Renal cortex interstitium (tissue), 11 donors: ENCODE results near the gene ZFR. TPM values are rescaled to one million over a fixed set of nuclear protein-coding genes. Genes with fewer than 3 reads are reported as not detected.
"Not testable (repeated sequence)": the region's sequence is repeated elsewhere in the genome, so short reads cannot be mapped to it uniquely, and the experiment has no call there.

ENCODE experiments used
- DNase-seq, 11 donors: peaks; one replicate each; pipeline ENCODE4 v3.0.0-alpha.2; 2013; ENCODE audit warnings: low read depth in 9 of 11, low spot score in 4 of 11; ENCODE audit errors: extremely low read depth in 1 of 11
- polyA plus RNA-seq, 3 donors: library from polyadenylated mRNA; unstranded; fragments of 120-200 nt; gene quantifications; one replicate each; pipeline ENCODE4 v1.2.1, GENCODE V29; 2013; ENCODE audit not compliant: insufficient read length in 3 of 3

Gene ZFR
- polyA plus RNA-seq, 3 donors: 116 to 130 (median 119) TPM

GRCh38 chr5:32332966-32333365 is 111.6 kb downstream of the ZFR start:
- no peak for DNase-seq

- no peak for DNase-seq
These were observed 112.2 kb downstream of the ZFR start for GRCh38 chr5:32332361-32332760.

- DNase-seq: no peak
These were observed 112.6 kb downstream of the ZFR start for GRCh38 chr5:32331935-32332274.

- DNase-seq: peak in 2 of 11 donors; percentile 32 to 35
These were observed 113.2 kb downstream of the ZFR start for GRCh38 chr5:32331217-32331934.

GRCh38 chr5:32330126-32330971 is 114.2 kb downstream of the ZFR start:
- DNase-seq: no peak

- DNase-seq: peak in 1 of 11 donors; percentile 21
These were observed 115.1 kb downstream of the ZFR start for GRCh38 chr5:32329395-32329834.

GRCh38 chr5:32326216-32326772 is 118.2 kb downstream of the ZFR start:
- DNase-seq: no peak

- DNase-seq: no peak
These were observed 118.9 kb downstream of the ZFR start for GRCh38 chr5:32325616-32326015.

GRCh38 chr5:32325062-32325461 is 119.5 kb downstream of the ZFR start:
- DNase-seq: no peak

- DNase-seq: no peak
These were observed 120.8 kb downstream of the ZFR start for GRCh38 chr5:32323741-32324140.

GRCh38 chr5:32322882-32323281 is 121.7 kb downstream of the ZFR start:
- DNase-seq: no peak

GRCh38 chr5:32321787-32322186 is 122.8 kb downstream of the ZFR start:
- DNase-seq: not testable (repeated sequence)

- no peak for DNase-seq
These were observed 124.0 kb downstream of the ZFR start for GRCh38 chr5:32320576-32320975.

GRCh38 chr5:32319926-32320543 is 124.5 kb downstream of the ZFR start:
- no peak for DNase-seq

GRCh38 chr5:32319392-32319791 is 125.1 kb downstream of the ZFR start:
- no peak for DNase-seq

GRCh38 chr5:32317041-32317440 is 127.5 kb downstream of the ZFR start:
- no peak for DNase-seq

- DNase-seq: no peak
These were observed 129.1 kb downstream of the ZFR start for GRCh38 chr5:32315221-32316014.

GRCh38 chr5:32314658-32315057 is 129.9 kb downstream of the ZFR start:
- no peak for DNase-seq

- DNase-seq: not testable (repeated sequence)
These were observed 130.4 kb downstream of the ZFR start for GRCh38 chr5:32314152-32314488.
